Gastrocnemius medialis (tissue), 4 donors: ENCODE measurements around the gene CRHR2. TPM values are rescaled to one million over a fixed set of nuclear protein-coding genes. Genes with fewer than 3 reads are reported as not detected.

Experiments
- ATAC-seq, 2 donors: fragments of 150-250 bp; one replicate each; pipeline ENCODE4 v1.9.1; 2016
- DNase-seq, 2 donors: peaks; one replicate each; pipeline ENCODE4 v3.0.0-alpha.2; 2019
- H3K27ac ChIP-seq, 4 donors: fragments of 200-600 bp; sonication (generic); 1 replicate in 1 of 4; 2 replicates in 3 of 4; pipeline ENCODE4 v1.5.1; 2016 to 2018; ENCODE audit warnings: mild to moderate bottlenecking in 2 of 4, moderate library complexity in 1 of 4
- H3K27me3 ChIP-seq, 3 donors: fragments of 200-600 bp; sonication (generic) in 2 of 3; 1 replicate in 1 of 3; 2 replicates in 2 of 3; pipeline versions ENCODE4 v1.5.1 to v1.6.0; 2016 to 2019; ENCODE audit warnings: mild to moderate bottlenecking in 1 of 3, moderate library complexity in 1 of 3
- H3K36me3 ChIP-seq, 2 donors: fragments of 200-600 bp; sonication (generic) in 1 of 2; one replicate each; pipeline ENCODE4 v1.5.1; 2017 to 2018
- H3K4me1 ChIP-seq, 2 donors: fragments of 200-600 bp; sonication (generic) in 1 of 2; one replicate each; pipeline ENCODE4 v1.5.1; 2016 to 2017; ENCODE audit warnings: mild to moderate bottlenecking in 2 of 2
- H3K4me3 ChIP-seq, 4 donors: fragments of 200-600 bp; sonication (generic) in 3 of 4; 1 replicate in 1 of 4; 2 replicates in 3 of 4; pipeline ENCODE4 v1.5.1; 2016 to 2019; ENCODE audit warnings: mild to moderate bottlenecking in 2 of 4
- H3K9me3 ChIP-seq, 3 donors: fragments of 200-600 bp; sonication (generic) in 2 of 3; 1 replicate in 1 of 3; 2 replicates in 2 of 3; pipeline ENCODE4 v1.5.1; 2016 to 2019
- CTCF ChIP-seq, 5 experiments: fragments of 450-650 bp in 3 of 5; fragments of 200-600 bp in 2 of 5; sonication (generic) in 2 of 5; IDR thresholded peaks in 4 of 5; conservative IDR thresholded peaks in 1 of 5; 1 replicate in 4 of 5; 2 replicates in 1 of 5; pipeline ENCODE4 v1.5.1; 2016 to 2019; ENCODE audit warnings: antibody characterized with exemption in 5 of 5, mild to moderate bottlenecking in 3 of 5, moderate library complexity in 3 of 5
- POLR2A ChIP-seq, 2 donors: fragments of 450-650 bp; IDR thresholded peaks; one replicate each; pipeline ENCODE4 v1.6.1; 2017; ENCODE audit warnings: antibody characterized with exemption in 2 of 2, mild to moderate bottlenecking in 2 of 2, moderate library complexity in 2 of 2
- in situ Hi-C, 4 donors: fragments of 200-750 bp; cut with MboI; loops; one replicate each; pipeline versions ENCODE4 v1.15.0 to v1.8.0; 2017; ENCODE audit warnings: low sequenced_read_pairs in 4 of 4
- intact Hi-C: fragments of 100-400 bp; cut with DNase I; formaldehyde crosslinking; loops from one replicate; pipeline ENCODE4 v1.15.1; 2023; ENCODE audit warnings: low total_unique reads
- total RNA-seq, 4 donors: library from RNA; depleted of rRNA; stranded (reverse); fragments of >200 nt; gene quantifications; one replicate each; pipeline versions ENCODE4 v1.1.0 to v1.2.3, GENCODE V29; 2016

CRHR2 gene
- total RNA-seq, 4 donors from 2014 or later = 0.07 to 0.52 TPM; not detected in 2

GRCh38 chr7:30687604-30688003 lies 5.3 kb upstream of the CRHR2 start:
- intact Hi-C loops = no loop called here
- H3K27me3 ChIP-seq = peaks cover 0 to 3% (median 2%) of the 10 kb centered on the region in 3 donors
- H3K9me3 ChIP-seq = no peaks in the 10 kb centered on the region
- no peak overlapping the region for H3K27ac ChIP-seq
- no peak overlapping the region for H3K4me3 ChIP-seq
- no peak for TF ChIP-seq POLR2A (IDR thresholded peaks at IDR 0.05)
- no peak for TF ChIP-seq CTCF (IDR thresholded peaks at IDR 0.05 in 4 of 5, conservative IDR thresholded peaks at IDR 0.05 in 1 of 5)
- no peaks in the 10 kb centered on the region for H3K36me3 ChIP-seq
- peaks cover 6 to 15% of the 10 kb centered on the region in 2 donors for H3K4me1 ChIP-seq
- in situ Hi-C loops = loop anchor here in 2 of 4 donors (10.0 kb wide), 1 partner anchor 47 kb away; no protein-coding TSS in a partner anchor
- DNase-seq (no peak), ATAC-seq (no peak)

GRCh38 chr7:30684351-30684750 lies 2.1 kb upstream of the CRHR2 start:
- Histone ChIP-seq H3K27ac (no peak overlapping the region), H3K27me3 (peaks cover 6 to 19% (median 16%) of the 10 kb centered on the region in 3 donors), H3K4me1 (peaks cover 12 to 25% of the 10 kb centered on the region in 2 donors), H3K36me3 (no peaks in the 10 kb centered on the region), H3K4me3 (no peak overlapping the region), H3K9me3 (no peaks in the 10 kb centered on the region)
- DNase-seq = no peak
- TF ChIP-seq POLR2A (IDR thresholded peaks at IDR 0.05) (no peak), CTCF (IDR thresholded peaks at IDR 0.05 in 4 of 5, conservative IDR thresholded peaks at IDR 0.05 in 1 of 5) (no peak)
- intact Hi-C loops = loop anchor here (5.0 kb wide), 1 partner anchor 33 kb away; no protein-coding TSS in a partner anchor
- in situ Hi-C loops = loop anchor here in 2 of 4 donors (10.0 kb wide), 1 partner anchor 50 kb away; no protein-coding TSS in a partner anchor
- no peak for ATAC-seq

GRCh38 chr7:30683816-30684215 lies 1.6 kb upstream of the CRHR2 start:
- no peaks in the 10 kb centered on the region for H3K36me3 ChIP-seq
- peak overlapping the region in 1 of 4 donors; percentile 15 for H3K27ac ChIP-seq
- H3K4me1 ChIP-seq = peaks cover 12 to 25% of the 10 kb centered on the region in 2 donors
- DNase-seq (peak in 1 of 2 donors; percentile 30), ATAC-seq (peak in 1 of 2 donors; percentile 17)
- no peak overlapping the region for H3K4me3 ChIP-seq
- peaks cover 6 to 19% (median 16%) of the 10 kb centered on the region in 3 donors for H3K27me3 ChIP-seq
- in situ Hi-C loops (loop anchor here in 2 of 4 donors (10.0 kb wide), 1 partner anchor 51 kb away; no protein-coding TSS in a partner anchor), intact Hi-C loops (loop anchor here (5.0 kb wide), 1 partner anchor 33 kb away; no protein-coding TSS in a partner anchor)
- TF ChIP-seq POLR2A (IDR thresholded peaks at IDR 0.05) = no peak
- TF ChIP-seq CTCF (IDR thresholded peaks at IDR 0.05 in 4 of 5, conservative IDR thresholded peaks at IDR 0.05 in 1 of 5) = no peak
- H3K9me3 ChIP-seq = no peaks in the 10 kb centered on the region

GRCh38 chr7:30683306-30683705 lies 1.1 kb upstream of the CRHR2 start:
- intact Hi-C loops = loop anchor here (5.0 kb wide), 1 partner anchor 34 kb away; no protein-coding TSS in a partner anchor
- ATAC-seq = no peak
- Histone ChIP-seq H3K27me3 (peaks cover 6 to 19% (median 16%) of the 10 kb centered on the region in 3 donors), H3K27ac (peak overlapping the region in 2 of 4 donors; percentile 15 to 38), H3K36me3 (no peaks in the 10 kb centered on the region), H3K4me1 (peaks cover 12 to 25% of the 10 kb centered on the region in 2 donors), H3K9me3 (no peaks in the 10 kb centered on the region), H3K4me3 (peak overlapping the region in 2 of 4 donors; percentile 56 to 58)
- TF ChIP-seq POLR2A (IDR thresholded peaks at IDR 0.05) = no peak
- TF ChIP-seq CTCF (IDR thresholded peaks at IDR 0.05 in 4 of 5, conservative IDR thresholded peaks at IDR 0.05 in 1 of 5) = no peak
- in situ Hi-C loops = loop anchor here in 2 of 4 donors (10.0 kb wide), 1 partner anchor 51 kb away; no protein-coding TSS in a partner anchor
- no peak for DNase-seq
